IPS-18a (cell line): ENCODE data around the gene GPR32.

Experiments
- H3K27ac ChIP-seq: one replicate; pipeline ENCODE4 v1.5.1; 2013; ENCODE audit warnings: low read length
- H3K27me3 ChIP-seq: one replicate; pipeline ENCODE4 v1.6.1; 2013; ENCODE audit warnings: mild to moderate bottlenecking, low read length; ENCODE audit not compliant: control insufficient read depth, insufficient read depth
- H3K36me3 ChIP-seq: one replicate; pipeline ENCODE4 v1.6.1; 2013; ENCODE audit warnings: low read depth, low read length; ENCODE audit not compliant: control insufficient read depth
- H3K4me1 ChIP-seq: one replicate; pipeline ENCODE4 v1.6.1; 2013; ENCODE audit warnings: low read depth, low read length; ENCODE audit not compliant: control insufficient read depth
- H3K4me3 ChIP-seq: one replicate; pipeline ENCODE4 v1.5.1; 2013; ENCODE audit warnings: low read length
- H3K9ac ChIP-seq: one replicate; pipeline ENCODE4 v1.6.1; 2013; ENCODE audit warnings: mild to moderate bottlenecking, low read length, moderate library complexity
- H3K9me3 ChIP-seq: one replicate; pipeline ENCODE4 v1.6.1; 2013; ENCODE audit warnings: low read depth, low read length; ENCODE audit not compliant: control insufficient read depth

GPR32 gene

GRCh38 chr19:50814883-50815282 lies 44.6 kb downstream of the GPR32 start:
- Histone ChIP-seq H3K36me3 (no peaks in the 10 kb centered on the region), H3K9me3 (no peaks in the 10 kb centered on the region), H3K4me1 (peaks cover under 1% of the 10 kb centered on the region), H3K4me3 (no peak overlapping the region), H3K9ac (no peak overlapping the region), H3K27ac (no peak overlapping the region), H3K27me3 (peaks cover 23% of the 10 kb centered on the region)

GRCh38 chr19:50815439-50815838 lies 45.2 kb downstream of the GPR32 start:
- peaks cover 6% of the 10 kb centered on the region for H3K4me1 ChIP-seq
- H3K27ac ChIP-seq, result no peak overlapping the region
- peaks cover 28% of the 10 kb centered on the region for H3K27me3 ChIP-seq

GRCh38 chr19:50817941-50818858 lies 47.9 kb downstream of the GPR32 start:
- H3K9ac ChIP-seq, result no peak overlapping the region
- peaks cover 8% of the 10 kb centered on the region for H3K4me1 ChIP-seq
- peak overlapping the region; percentile 79 for H3K4me3 ChIP-seq
- no peaks in the 10 kb centered on the region for H3K36me3 ChIP-seq
- H3K27ac ChIP-seq, result no peak overlapping the region
- no peaks in the 10 kb centered on the region for H3K9me3 ChIP-seq
- H3K27me3 ChIP-seq, result peaks cover 50% of the 10 kb centered on the region

More at GRCh38 chr19:50815439-50815838, 45.2 kb downstream of the GPR32 start:
- no peak overlapping the region for H3K9ac ChIP-seq
- no peaks in the 10 kb centered on the region for H3K9me3 ChIP-seq
- no peak overlapping the region for H3K4me3 ChIP-seq
- no peaks in the 10 kb centered on the region for H3K36me3 ChIP-seq

- H3K4me3 ChIP-seq, result no peak overlapping the region
- no peaks in the 10 kb centered on the region for H3K9me3 ChIP-seq
- no peak overlapping the region for H3K9ac ChIP-seq
- H3K4me1 ChIP-seq, result peaks cover 8% of the 10 kb centered on the region
- no peaks in the 10 kb centered on the region for H3K36me3 ChIP-seq
- no peak overlapping the region for H3K27ac ChIP-seq
- H3K27me3 ChIP-seq, result peaks cover 50% of the 10 kb centered on the region
Measured at GRCh38 chr19:50818859-50819472, 48.7 kb downstream of the GPR32 start.

- Histone ChIP-seq H3K27me3 (peaks cover 50% of the 10 kb centered on the region), H3K27ac (no peak overlapping the region), H3K9me3 (no peaks in the 10 kb centered on the region), H3K4me1 (peaks cover 8% of the 10 kb centered on the region), H3K9ac (no peak overlapping the region), H3K4me3 (peak overlapping the region; percentile 51), H3K36me3 (no peaks in the 10 kb centered on the region)
Measured at GRCh38 chr19:50819636-50820035, 49.4 kb downstream of the GPR32 start.

- Histone ChIP-seq H3K27ac (no peak overlapping the region), H3K4me3 (peak overlapping the region; percentile 51), H3K36me3 (no peaks in the 10 kb centered on the region), H3K9me3 (no peaks in the 10 kb centered on the region), H3K9ac (no peak overlapping the region), H3K27me3 (peaks cover 50% of the 10 kb centered on the region), H3K4me1 (peaks cover 8% of the 10 kb centered on the region)
Measured at GRCh38 chr19:50820086-50820485, 49.8 kb downstream of the GPR32 start.

GRCh38 chr19:50820549-50821247 lies 50.4 kb downstream of the GPR32 start:
- Histone ChIP-seq H3K4me1 (peaks cover 8% of the 10 kb centered on the region), H3K4me3 (peak overlapping the region; percentile 51), H3K27ac (no peak overlapping the region), H3K9me3 (no peaks in the 10 kb centered on the region), H3K9ac (no peak overlapping the region), H3K27me3 (peaks cover 50% of the 10 kb centered on the region), H3K36me3 (no peaks in the 10 kb centered on the region)

GRCh38 chr19:50821248-50821612 lies 51.0 kb downstream of the GPR32 start:
- Histone ChIP-seq H3K36me3 (no peaks in the 10 kb centered on the region), H3K27ac (no peak overlapping the region), H3K9me3 (no peaks in the 10 kb centered on the region), H3K4me3 (no peak overlapping the region), H3K4me1 (peaks cover 8% of the 10 kb centered on the region), H3K9ac (no peak overlapping the region), H3K27me3 (peaks cover 46% of the 10 kb centered on the region)
